GM18873 (cell line): ENCODE measurements around the gene IL31.
"Not testable (repeated sequence)": the region's sequence is repeated elsewhere in the genome, so short reads cannot be mapped to it uniquely, and the experiment has no call there.

Experiments used
- ATAC-seq: cut with Tn5 transposase; IDR thresholded peaks from one replicate; pipeline ENCODE4 v1.9.1; 2021; ENCODE audit warnings: mild to moderate bottlenecking, moderate library complexity, moderate number of reproducible peaks; ENCODE audit not compliant: unreplicated experiment, low FRiP score

The IL31 gene

DNA sequence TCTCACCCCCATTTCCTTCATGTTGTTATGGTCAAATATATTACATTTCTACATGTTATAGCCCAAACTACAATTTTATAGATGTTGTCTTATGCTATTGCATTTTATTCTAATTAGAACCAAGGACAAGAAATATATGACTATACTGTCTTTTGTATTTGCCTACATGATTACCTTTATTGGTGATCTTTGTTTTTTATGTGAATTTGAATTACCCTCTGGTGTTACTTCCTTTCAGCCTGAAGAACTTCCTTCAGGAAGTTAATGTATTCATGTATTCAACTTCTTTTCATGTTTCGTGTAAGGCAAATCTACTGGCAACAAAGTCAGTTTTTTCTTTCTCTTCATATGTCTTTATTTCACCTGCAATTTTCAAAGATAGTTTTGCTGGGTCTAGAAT is 20.8 kb upstream of the IL31 start:
- no peak for ATAC-seq

DNA sequence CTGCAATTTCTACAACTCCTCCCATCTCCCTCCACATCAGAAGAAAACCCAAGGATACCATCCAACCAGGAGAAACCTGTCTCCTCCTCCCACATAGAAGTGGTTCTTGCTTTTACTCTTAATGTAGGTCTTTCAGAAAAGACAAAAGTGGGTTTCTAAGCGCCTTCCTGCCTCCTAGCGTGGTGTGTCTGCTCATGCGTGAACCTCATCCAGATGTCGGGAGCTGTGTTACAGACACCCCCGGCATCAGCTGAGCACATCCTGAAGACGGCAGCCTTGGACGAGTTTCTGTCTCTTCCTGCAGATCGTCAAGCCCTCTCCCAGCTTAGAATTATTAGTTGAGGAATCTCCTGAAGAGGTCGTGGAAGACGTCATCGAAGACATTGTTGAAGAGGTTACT is 18.4 kb upstream of the IL31 start:
- no peak for ATAC-seq

DNA sequence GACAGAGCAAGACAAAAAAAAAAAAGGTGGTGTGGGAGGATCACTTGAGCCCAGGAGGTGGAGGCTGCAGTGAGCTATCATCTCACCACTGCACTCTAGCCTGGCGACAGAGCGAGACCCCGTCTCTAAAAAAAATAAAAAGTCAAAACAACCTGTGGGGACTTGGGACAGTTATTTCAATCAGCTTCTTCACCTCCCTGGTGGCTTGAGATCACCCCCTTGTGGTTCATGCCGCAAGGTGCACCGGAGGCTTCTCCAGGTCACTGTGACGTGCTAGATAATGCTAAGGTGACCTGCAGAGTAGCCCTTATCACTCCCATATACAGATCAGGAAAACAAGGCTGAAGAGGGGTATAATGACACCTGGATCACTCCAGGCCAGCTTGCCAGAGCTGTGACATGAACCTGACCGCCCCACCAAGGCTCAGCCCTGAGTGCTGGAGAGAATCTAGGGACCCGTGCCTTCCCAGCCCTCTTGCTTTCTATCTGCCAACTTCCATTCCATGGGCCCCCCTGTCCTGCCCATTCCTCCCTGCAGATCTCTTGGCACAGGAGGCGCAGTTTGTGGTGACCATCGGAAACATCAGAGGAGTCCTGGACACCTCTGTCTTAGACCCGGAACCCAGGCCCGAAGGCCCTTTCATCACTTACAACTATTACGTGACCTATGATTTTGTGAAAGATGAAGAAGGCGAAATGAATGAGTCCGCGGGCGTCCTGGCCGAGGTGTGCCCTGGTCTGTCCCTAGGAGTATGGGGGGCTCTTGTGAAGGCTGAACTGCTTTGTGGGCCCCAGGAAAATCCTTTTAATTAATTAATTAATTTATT is 17.0 kb upstream of the IL31 start:
- no peak for ATAC-seq

DNA sequence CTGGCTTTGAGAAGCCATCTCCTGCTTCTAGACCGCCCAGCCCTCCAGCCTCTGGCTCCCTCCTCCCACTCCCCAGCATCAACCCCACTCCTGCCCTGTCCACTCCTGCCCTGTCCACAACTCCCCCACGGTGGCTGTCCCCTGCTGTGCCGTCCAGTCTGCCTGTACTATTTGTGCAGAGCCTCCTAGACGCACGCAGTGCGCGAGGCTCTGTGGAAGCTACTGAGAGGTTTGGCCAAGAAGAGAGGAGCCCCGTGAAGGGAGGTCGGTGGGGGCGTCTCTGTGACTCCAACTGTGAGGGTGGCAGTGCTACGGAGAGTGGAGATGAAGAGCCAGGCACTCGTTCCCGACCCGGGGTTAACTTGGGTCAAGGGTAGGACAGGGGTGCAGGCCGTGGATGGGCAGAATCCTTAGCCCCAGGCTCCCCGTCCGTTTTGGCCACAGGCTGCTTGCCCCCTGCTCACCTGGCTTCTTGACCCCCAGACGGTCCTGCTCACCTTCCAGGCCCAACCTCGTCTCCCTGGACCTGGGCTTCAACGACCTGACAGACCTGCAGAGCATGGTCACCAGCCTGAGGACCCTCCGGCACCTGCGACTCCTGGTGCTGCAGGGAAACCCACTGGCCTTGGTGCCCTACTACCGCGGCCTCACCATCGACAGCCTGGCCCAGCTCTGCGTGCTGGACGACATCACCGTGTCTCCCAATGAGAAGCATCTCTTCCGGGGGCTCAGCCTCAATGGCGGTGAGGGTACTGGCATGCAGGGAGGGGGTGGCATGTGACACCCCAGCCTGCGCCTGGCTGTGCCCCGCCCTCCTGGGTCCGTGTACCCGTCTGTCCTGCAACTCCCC is 15.8 kb upstream of the IL31 start:
- no peak for ATAC-seq

DNA sequence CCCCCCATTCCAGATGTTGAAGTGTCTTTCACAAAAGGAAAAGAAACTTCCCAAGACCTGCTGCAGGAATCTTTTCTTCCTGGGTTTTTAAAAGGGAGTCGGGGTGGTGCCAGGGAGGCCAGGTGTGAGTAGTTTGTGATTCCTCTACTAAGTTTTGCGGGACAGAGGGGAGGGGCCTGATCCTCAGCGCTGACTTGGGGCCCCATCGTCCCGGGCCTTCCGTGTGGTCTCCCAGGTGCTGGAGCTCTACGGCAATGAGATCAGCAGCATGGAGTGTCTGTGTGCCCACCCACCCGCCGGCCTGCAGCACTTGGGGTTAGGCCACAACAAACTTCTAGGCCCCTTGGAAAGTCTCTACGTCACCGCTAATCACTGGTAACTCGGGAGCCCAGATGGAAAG is 13.4 kb upstream of the IL31 start:
- no peak for ATAC-seq

DNA sequence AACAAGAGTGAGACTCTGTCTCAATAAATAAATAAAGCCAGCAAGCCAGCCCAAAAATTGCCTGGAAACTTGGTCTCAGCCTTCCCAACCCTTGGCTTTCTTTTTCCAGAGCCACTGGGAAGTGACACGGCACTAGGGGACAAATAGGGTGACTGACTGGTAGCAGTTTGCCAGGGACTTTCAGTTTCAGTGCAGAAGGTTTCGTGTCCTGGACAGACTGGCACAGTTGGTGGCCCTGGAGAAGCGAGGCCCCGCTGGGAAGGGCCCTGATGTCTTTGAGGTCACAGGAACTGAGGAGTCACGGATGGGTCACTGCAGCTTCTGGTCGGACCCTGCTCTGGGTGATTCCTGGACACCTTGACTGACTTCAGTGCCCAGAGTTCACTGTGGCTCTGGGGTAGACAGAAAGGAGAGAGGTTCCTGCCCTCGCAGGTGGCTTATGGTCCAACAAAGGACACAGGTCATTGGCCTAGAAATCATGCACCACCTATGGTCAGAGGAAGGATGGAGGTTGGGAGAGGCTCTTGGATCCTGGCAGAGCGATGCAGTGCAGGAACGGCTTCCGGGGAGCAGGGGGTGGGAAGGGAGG is 11.6 kb upstream of the IL31 start:
- no peak for ATAC-seq

DNA sequence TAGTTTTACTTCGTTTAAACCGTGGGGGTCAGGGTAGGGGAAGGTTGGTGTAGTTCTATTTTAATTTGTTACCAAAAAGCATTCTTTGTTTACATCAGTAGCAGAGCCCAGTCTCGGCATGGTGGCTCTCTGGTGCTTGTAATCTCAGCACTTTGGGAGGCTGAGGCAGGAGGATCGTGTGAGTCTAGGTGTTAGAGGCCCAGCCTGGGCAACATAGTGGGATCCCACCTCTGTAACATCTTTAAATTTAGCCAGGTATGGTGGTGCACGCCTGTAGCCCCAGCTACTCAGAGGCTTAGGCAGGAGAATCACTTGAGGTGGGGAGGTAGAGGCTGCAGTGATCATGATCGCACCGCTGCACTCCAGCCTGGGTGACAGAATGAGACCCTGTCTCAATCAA is 11.1 kb upstream of the IL31 start:
- ATAC-seq = no peak

DNA sequence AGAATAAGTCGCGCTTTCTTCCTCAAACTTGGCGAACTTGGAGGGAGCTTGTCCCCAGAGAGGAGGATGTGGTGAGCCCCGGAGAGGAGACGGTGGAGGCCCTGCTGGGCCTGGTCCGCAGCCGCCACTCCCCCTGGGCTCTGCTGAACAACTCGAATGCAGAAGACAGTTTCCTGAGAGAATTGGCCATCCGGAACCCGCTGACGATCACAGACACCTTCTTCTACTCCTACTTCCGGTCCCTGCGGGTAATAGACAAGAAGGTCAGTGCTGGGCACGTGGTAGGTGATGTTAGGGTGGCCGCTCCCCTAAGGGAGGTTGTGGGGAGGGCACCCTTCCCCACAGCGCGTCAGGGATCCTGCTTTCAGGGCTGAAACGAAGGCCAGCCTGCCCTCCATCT is 10.5 kb upstream of the IL31 start:
- ATAC-seq = no peak

DNA sequence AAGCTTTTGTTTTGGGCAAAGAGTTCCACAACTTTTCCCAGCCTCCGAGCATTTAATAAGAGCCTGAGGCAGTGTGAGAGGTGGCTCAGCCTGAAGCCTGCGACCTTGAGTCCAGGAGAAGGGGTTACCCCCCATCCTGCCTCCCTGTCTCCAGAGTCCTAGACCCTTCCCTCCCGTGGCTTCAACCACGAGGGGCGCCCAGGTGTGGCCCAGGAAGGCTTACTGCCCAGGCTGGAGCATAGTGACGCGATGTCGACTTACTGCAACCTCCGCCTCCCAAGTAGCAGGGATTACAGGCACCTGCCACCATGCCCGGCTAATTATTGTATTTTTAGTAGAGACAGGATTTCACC is 9.5 kb upstream of the IL31 start:
- ATAC-seq = no peak

DNA sequence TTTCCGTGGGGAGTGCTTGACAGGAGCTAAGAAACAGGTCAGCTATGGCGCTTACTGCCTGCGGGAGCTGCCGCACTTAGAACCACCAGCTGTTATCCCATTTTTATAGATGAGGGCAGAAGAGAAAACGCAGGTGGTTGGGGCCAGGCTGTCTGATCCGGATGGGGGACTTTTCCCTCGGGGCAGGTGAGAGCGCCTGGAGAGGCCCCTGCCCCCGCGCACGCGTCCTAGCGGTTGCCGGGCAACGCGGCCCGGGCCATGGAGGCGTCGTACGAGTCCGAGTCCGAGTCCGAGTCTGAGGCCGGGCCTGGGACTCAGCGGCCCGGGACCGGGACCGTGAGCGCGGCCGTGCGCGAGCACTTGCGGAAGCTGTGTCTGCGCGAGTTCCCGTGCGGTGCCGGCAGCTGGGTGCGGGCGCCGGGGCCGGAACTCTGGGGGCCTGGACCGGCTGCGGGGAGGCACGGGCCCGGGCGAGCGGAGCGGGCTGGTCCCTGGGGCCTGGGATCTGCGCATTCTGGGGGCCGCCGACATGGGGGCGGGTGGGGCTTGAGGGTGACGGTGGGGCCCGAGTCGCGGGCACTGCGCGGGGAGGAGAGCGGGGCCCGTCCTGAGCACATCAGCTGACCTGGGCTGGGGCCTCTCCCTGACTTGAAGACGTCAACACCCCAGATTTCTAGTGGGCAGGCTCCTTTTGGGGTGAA is 9.0 kb upstream of the IL31 start, which contains the start of gene LRRC43:
Gene LRRC43 (plus strand): TSS at position 237 of the 701 bp plus-strand sequence. CDS start 22 bp downstream, at position 259.
- ATAC-seq = no peak

DNA sequence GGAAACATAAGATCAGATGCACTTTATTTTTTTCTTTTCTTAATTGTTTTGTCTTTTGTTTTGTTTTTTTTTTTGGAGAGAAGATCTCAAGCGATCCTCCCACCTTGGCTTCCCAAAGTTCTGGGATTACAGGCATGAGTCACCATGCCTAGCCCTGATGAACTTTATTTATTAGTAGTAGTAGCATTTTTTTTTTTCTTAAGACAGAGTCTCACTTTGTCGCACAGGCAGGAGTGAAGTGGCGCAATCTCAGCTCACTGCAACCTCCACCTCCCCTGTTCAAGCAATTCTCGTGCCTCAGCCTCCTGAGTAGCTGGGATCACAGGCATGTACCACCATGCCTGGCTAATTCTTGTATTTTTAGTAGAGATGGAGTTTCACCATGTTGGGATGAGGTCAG is 2.5 kb upstream of the IL31 start:
- not testable (repeated sequence) for ATAC-seq

DNA sequence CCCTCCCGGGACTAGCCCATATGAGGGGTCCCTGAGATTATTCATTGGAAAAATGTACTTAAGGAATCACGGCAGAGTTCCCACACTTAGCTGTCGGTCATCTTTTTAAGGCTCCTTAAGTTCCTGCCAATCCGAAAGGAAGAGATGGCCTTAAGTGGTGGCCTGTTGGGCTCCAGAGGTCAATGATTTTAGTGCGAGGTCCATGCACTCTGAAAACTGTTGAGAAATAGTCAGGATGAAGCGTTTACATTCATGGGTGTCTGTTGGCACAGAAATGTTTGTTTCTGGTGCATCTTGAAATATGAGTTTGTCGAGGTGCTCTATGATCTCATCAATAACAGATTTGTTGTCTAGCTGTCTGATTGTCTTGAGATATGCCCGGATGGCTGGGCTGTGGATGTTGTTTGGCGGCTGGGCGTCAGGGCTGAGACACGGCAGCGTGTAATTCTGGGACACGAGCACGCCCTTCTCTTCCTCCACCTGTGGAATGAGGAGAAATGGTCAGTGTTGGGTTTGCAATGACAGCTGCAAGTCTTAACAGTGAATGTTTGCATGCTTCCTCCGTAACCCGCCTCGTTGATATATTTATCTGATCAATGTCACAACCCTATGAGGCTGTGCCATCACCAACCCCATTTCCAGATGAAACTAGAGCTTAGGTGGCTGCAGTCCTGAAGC is 1.6 kb downstream of the IL31 start:
- no peak for ATAC-seq

DNA sequence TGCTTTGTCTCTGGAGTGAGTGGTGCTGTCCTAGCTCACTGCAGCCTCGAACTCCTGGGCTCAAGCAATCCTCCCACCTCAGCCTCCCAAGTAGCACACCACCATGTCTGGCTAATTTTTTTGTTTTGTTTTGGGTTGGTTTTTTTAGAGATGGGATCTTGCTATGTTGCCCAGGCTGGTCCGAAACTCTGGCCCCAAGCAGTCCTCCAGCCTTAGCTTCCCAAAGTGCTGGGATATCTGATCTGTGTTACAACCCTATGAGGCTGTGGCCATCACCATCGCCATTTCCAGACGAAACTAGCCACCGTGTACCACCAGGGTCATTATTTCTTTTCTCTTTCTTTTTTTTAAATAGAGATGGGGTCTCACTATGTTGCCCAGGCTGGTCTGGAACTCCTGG is 2.6 kb downstream of the IL31 start:
- no peak for ATAC-seq

DNA sequence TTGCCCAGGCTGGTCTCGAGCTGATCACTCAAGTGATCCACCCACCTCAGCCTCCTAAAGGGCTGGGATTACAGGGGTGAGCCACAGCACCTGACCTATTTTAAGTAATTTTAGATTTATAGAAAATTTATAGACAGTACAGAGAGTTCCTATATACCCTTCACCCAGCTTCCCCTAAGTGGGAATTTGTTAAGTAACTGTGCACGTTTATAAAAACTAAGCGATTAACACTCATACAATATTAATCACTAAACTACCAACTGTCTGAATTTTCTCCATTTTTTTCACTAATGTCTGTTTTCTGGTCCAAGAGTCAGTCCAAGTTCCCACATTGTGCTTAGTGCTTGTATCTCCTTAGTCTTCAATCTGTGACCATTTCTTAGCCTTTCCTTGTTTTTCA is 5.5 kb downstream of the IL31 start:
- ATAC-seq = no peak

DNA sequence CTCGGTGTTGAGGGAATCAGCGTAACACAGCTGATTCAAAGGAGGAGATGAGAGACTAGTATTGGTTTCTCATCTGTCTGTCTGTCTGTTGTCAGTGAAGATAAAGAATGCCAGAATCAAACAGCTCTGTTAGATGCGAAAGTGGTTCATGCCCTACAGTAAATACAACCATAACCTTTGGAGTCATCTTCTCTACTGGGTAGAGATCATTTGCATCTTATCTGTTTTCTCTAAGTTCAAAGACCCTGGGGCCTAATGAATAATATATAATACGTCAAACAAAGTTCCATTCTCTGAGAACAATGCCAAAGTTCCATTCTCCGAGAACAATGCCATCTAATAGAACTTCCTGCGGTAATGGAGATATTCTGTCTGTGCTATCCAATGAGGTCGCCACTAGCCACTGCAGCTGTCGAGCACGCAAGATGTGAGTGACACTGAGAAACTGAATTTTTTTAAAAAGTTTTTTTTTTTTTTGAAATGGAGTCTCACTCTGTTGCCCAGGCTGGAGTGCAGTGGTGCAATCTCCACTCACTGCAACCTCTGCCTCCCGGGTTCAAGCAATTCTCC is 6.6 kb downstream of the IL31 start:
- no peak for ATAC-seq

DNA sequence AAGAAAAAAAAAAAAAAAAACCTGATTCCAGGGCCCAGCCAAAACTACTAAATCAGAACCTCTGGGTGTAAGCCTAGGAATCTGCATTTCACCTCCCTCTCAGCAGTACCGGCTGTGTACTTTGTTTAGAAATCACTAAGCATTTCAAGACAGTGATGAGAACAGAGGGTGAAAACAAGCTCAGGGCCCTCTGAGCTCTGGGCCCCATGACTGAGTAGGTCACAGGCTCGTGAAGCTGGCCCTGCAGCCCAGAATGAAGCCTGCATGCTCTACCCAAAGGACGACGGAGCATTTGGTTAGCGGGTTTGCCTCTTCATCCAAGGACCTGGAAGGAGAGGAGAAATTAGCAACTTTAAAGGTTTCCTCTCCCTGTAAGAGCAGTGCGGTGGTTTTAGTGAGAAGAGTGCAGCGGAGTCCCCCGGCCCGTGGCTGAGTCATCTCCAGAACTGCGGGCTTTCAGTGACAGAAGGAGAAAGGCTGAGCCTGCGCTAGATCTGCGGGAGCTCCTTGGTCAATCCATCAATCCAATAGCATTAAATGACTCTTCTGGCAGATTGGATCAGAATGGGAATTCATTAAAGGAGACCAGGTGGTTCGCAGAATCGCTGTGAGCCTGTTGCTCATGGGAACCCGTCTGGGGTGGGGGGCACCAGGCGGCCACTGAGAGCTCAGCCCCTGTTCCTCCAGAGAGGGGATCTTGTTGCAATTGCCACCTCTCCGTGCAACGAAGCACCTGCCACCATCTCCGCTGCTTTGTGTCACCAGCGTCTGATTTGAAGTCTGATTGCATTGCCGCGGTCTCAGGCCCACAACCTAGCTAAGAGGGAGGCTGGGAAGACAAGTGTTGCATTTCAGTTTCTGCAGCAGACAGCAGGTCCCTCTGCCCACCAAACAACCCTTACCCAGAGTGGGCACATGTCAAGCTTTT is 7.3 kb downstream of the IL31 start:
- ATAC-seq = no peak

DNA sequence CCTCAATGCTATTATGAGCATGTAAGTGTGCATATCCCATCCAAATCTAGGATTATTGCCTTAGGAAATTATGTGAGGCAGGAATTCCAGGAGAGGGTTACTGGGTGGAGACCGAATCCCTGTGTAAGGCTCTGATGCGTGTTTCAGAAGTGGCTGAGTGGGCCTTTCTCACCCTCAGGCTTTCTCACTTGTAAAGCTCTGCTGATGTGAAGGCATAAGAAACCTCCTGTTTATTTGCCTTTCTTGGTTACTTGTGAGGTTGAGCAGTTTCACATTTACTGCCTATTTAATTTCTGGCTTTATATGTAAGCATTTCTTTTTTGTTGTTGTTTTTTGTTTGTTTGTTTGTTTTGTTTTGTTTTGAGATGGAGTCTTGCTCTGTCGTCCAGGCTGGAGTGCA is 11.0 kb downstream of the IL31 start:
- no peak for ATAC-seq

DNA sequence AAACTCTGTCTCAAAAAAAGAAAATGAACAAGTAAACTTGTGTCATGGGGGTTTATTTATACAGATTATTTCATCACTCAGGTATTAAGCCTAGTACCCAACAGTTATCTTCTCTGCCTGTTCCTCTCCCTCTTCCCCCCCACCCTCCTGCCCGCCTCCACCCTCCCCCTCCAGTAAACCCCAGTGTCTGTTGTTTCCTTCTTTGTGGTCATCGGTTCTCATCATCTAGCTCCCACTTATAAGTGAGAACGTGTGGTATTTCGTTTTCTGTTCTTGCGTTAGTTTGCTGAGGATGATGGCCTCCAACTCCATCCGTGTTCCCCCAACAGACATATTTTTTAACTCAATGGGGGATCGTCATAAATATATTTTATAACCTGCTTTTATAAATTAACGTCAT is 12.3 kb downstream of the IL31 start:
- ATAC-seq = no peak

DNA sequence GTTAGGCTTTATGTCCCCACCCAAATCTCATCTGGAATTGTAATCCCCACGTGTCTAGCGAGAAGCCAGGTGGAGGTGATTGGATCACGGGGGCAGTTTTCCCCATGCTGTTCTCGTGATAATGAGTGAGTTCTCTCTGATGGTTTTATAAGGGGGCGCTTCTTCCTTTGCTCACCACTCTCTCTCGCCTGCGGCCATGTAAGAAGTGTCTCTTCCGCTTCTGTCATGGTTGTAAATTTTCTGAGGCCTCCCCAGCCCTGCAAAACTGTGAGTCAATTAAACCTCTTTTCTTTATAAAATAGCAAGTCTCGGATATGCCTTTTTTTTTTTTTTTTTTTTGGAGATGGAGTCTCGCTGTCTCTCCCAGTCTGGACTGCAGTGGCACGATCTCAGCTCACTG is 13.3 kb downstream of the IL31 start:
- ATAC-seq = no peak
